GM19438 (cell line): ENCODE measurements around the gene CSNK1A1.
"Not testable (repeated sequence)": the region's sequence is repeated elsewhere in the genome, so short reads cannot be mapped to it uniquely, and the experiment has no call there.

Experiments used
- ATAC-seq: cut with Tn5 transposase; IDR thresholded peaks from one replicate; pipeline ENCODE4 v1.9.1; 2021; ENCODE audit warnings: low read depth; ENCODE audit not compliant: unreplicated experiment

Gene CSNK1A1

DNA sequence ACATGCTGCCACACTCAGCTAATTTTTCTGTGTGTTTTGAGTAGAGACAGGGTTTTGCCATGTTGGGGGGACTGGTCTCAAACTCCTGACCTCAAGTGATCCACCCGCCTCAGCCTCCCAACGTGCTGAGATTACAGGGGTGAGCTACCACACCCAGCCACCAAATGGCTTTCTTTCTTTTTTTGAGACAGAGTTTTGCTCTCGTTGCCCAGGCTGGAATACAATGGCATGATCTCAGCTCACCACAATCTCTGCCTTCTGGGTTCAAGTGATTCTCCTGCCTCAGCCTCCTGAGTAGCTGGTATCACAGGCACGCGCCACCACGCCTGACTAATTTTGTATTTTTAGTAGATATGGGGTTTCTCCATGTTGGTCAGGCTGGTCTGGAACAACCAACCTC, 15.5 kb downstream of the CSNK1A1 start:
- ATAC-seq = not testable (repeated sequence)

DNA sequence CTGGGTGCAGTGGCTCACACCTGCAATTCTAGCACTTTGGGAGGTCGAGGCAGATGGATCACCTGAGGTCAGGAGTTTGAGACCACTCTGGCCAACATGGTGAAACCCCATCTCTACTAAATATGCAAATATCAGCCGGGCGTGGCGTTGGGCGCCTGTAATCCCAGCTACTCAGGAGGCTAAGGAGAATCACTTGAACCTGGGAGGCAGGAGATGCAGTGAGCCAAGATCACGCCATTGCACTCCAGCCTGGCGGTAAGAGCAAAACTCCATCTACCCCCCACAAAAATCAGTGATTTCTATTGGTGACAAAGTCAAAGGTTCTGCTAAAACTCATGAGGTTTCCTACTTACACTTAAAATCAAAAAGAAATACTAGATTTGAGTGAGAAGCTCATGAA, 18.8 kb downstream of the CSNK1A1 start:
- no peak for ATAC-seq

DNA sequence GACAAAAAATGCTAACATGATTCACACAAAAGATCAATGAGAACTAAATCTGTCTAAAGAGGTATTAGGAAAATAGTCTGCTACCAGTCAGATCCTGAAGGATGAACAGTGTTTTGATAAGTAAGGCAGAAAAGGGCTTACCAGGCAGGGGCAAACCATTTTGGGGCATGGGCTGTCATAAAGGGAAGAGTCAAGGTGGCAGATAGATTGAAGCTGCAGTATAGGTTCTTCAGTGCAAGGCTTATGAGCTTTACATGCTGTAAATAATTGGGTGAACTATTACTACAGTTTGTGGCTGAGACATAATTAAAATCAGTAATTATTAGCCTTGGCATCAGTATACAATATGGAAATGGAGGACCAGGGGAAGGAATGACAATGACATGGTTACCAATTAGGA, 21.8 kb downstream of the CSNK1A1 start:
- no peak for ATAC-seq

DNA sequence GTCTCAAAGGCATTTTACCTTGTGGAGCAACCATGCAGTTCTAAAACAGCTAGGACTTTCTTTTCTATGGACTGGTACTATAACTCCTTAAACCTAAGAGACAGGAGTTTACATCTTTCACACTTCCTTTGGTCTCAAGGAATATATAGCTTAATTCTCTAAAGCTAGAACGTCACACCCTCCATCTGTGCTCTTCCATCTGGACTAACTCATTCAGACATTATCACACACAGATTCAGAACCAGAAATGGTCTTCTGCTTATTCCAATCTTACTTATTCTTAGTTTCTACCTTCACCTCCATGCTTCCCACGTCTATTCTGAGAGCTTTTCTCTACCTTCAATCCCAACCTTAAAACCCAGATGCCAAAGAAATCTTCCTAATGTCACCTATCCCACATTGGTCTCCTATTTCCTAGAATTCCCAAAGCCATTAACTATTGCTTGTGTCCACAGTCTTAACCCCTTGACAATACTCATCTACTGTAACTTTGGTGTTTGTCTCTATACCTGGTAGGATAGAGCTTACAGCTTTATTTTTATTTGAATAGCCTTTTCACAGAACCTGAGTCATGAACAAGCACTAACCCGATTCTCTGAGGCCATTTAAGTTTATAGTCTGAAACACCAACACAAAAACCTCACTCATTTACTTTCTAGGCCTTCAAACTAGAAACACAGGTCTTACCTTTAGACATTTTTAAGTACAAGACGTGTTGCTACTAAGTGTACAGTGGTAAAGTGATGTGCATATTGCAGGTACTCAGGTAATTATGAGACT, 22.8 kb downstream of the CSNK1A1 start:
- ATAC-seq = no peak

DNA sequence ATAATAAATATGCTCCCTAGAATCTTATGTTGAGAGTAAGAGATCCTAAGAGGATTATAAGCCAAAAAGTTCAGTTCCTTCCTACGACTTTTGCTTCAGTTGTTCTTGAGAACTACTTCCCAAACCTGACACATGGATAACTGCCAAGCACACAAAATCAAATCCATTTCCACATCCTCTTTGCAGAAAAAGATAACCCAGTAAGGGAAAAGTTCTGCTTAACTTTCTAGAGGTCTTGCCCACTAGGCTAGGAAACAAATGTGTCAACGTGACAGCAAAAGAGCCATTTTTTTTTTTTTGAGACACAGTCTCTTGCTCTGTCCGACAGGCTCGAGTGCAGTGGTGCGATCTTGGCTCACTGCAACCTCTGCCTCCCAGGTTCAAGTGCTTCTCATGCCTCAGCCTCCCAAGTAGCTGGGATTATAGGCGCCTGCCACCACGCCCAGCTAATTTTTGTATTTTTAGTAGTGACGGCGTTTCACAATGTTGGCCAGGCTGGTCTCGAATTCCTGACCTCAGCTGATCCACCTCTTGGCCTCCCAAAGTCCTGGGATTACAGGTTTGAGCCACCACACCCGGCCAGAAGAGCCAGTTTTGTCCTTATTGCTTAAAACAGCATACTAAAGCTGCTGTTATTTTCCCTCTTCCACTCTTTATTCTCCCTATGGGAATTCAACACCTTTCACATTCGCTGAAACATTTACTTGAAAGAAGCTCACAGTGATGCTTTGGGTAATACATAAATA, 24.2 kb downstream of the CSNK1A1 start:
- ATAC-seq = no peak

DNA sequence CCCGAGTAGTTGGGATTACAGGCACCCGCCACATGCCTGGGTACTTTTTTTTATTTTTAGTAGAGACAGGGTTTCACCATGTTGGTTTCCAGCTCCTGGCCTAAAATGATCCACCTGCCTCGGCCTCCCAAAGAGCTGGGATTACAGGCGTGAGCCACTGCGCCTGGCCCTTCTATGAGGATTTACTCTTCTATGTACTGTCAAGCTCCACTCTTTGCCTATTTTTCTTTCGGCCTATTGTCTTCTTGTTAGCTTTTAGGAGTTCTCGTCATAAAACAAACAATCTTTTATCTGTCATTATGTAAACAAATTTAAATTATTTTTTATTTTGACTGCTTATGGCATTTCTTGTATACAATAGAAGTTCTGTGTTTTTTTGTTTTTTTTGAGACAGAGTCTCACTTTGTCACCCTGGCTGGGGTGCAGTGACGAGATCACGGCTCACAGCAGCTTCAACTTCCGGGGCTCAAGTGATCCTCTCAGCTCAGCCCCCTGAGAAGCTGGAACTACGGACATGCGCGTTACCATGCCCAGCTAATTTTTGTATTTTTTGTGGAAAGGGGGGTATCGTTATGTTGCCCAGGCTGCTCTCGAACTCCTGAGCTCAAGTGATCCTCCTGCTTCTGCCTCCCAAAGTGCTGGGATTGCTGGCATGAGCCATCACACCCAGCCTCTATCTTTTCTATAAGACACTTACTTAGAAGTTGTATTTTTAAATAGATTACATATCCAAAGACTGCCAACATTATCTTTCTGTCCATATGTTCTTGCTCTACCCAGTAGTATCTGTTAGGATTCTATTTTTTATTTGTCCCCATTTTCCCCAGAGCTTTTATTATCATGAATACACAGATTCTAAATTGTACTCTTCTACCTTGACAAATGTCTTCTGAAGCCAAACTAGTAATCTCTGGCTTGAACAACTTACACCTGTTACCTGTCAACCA, 29.2 kb downstream of the CSNK1A1 start:
- ATAC-seq = no peak

DNA sequence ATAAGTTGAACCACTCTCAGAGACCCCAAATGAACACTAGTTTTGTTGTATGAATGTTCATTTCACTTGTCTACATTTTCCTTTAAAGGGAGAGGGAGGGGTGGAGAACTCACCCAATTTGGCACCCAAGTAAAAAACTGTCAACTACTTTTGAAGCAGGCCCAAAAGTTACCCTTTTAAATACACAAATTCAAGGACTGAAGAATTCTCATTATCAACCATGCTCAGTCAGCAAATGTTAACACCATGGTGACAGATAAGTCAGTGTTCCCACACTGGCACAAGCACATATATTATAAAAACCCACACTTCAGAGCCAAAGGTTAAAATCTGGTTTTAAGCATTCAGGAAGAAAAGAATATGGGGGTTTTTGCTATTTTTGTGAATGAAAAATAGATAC, 31.6 kb downstream of the CSNK1A1 start:
- ATAC-seq = no peak

DNA sequence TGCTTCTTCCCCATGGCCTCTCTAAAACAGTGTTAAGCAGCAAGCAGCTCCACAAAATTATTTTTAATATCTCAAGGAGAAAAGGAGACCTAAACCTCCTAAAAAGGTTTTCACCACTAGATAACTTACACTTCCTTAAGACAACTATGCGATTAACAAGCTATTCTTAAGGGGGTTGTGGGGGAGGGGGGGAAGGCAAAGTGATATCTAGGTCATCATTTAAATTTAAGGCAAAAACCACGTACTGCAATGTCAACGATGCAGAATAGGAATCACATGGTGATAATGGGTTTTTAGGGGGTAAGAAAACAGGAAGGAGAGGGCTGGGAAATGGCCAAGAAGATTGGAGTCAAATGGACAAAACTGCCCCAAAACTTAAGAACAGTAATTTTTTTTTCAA, 32.6 kb downstream of the CSNK1A1 start:
- ATAC-seq = no peak

DNA sequence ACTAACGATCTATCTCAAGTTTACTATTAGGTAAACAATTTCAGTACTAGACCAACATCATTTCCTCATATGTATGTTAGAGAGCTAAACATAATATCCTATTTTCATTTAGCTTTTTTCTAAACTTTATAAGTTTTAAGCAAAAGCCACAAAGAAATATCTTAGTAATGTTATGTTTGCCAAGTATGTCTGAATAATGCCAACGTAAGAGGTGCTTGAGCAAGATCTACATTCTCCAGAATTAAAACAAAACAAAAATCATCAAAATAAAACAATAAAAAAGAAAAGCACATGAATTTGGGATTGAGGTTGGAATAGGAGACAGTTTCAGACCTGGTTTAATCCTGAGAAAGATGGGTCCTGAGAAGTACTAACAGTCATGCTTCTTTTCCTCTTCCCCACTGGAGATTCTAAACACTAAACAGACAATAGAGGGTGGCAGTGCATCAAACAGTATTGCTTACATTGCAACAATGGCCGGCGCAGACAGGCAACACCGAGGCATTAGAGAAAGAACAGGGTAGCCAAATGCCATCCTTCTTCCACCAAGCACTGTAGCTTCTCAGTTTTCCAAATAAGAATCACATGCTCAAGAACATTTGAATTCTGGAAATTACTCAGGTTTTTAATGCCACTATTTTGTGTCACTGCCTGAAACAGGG, 33.6 kb downstream of the CSNK1A1 start:
- ATAC-seq = no peak

DNA sequence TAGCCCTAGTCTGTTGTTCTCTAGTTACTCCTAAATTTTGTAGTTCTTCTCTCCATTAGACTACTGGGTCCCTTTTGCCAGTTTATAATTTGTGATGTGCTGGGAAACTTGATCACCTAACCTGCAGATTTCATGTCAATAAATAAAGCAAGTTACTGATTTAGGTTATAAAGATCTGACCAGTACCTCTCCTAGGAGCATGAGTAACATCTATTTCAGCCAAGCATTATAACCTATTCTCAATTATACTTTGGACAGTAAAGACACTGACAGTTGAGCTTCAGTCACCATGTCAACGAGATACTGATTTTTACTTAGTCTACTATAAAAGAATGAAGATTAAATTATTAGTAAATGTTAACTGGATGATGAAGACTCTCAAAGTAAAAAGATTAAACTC, 36.7 kb downstream of the CSNK1A1 start:
- ATAC-seq = no peak

DNA sequence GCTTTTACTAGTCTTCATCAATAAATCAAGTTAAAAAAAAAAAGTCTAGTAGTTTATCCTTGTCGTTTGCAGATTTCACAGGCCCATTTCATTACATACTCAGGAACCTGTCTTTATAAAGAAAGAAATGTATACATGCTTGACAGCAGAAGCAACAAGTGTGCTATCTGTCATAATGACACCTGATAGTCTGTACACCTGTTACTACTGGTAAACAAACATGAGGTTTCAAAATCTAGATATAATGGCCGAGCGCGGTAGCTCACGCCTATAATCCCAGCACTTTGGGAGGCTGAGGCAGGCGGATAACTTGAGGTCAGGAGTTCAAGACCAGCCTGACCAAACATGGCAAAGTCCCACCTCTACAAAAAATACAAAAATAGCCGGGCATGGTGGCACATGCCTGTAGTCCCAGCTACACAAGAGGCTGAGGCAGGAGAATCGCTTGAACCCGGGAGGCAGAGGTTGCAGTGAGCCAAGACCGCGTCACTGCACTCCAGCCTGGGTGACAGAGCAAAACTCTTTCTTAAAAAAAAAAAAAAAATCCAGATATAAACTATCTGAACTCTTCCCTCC, 37.8 kb downstream of the CSNK1A1 start:
- ATAC-seq = not testable (repeated sequence)

DNA sequence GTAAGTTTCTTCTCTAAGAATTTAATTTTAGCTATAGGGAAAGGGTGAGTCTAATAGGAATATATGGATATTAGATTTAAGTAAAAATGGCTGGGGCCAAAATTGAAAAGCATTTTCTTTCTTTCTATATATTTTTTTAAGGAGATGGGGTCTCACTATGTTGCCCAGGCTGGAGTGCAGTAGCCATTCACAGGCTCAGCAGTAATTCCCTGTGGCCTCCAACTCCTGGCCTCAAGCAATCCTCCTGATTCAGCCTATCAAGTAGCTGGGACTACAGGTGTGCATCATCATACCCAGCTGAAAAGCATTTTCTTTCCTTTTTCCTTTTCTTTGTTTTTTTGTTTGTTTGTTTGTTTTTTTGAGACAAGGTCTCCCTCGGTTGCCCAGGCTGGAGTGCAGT, 41.1 kb downstream of the CSNK1A1 start:
- no peak for ATAC-seq

DNA sequence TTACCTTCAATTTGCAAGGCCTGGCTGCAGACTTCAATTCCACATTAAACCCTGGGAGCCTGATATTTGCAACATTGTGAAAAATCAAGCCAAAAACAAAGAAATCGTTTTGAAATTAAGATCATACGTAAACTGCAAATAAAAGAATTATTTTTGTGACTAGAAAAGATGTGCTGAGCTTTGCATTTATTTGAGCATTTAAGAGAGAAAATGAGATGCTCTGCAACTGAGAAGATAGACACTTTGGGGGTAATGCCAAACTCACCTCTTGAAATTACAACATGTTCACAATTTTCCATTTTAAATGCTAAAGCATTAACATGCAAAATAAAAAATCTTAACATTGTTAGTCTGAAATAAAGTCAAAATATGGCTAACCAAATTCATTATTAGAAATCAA, 46.6 kb downstream of the CSNK1A1 start:
- ATAC-seq = no peak

DNA sequence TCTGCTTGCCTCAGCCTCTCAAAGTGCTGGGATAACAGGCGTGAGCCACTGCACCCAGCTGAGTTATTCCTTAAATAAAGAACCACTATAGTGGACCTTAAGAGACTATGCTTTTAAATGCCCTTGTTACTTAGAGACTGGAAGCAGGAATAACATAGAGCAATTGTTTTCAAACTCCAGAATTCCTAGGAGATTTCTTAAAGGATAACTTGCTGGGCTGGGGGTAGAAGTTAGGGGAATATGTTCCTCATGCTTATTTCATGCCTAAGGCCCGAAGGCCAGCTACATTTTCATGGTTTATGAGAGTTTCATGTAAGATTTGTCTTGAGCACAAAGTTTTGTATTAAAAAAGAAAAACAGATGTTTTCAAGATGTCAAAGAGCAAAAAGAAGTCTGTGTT, 48.2 kb downstream of the CSNK1A1 start:
- no peak for ATAC-seq

DNA sequence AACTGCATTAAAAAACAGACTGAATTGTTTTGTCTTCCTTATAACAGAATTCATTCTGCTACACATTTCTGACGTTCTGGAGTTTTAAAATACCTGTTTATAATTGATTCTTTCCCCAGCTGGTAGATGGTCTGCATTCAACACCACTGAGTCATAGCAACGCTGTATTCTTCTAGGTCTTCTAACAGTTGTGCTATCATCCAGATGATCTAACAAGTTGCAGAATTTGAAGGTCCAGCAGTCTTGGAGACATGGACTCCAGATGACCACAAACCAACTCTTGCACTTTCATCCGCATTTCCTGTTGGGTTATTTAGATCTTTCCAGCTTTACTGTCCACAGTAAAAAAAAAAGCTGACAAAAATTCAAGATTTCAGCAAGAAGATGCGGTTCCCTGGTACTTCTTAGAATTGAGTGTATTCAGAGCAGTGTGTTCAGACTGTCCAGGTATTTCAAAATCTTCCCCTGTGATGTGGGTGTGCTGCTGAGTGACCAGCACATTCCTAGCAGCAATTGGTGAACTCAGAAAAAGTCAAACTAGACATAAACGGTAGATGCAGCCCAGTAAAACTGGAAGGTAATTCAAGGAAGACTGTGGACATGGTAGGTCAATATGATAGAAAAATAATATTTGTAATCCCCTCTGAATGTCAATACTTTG, 50.2 kb downstream of the CSNK1A1 start:
- no peak for ATAC-seq

DNA sequence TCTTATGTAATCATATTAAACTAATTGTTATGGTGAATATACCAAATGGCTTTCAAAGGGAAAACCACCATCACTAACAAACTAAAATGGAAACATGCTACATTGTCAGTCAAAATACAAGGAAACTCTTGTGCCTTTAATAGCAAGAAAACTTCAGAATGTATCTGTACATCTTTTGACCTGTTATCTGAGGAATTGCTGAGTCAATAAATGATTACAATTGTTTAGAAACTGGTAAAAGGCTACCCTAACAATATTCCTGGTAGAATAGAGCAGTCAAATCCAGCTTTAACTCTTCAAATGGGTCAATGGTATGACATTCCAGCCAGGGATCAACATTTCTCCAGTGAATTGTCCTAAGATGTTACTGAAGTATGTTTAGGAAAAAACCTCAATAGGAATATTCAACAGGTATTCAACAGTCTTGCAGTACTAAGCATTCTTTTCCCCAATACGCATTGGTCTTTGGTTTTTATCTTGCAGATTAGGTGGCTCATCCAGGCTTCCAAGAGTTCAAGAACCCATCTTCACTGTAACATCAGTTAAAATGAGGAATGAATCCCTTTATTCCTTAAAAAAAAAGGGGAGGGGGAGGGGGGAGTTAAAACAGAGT, 52.4 kb downstream of the CSNK1A1 start:
- no peak for ATAC-seq

DNA sequence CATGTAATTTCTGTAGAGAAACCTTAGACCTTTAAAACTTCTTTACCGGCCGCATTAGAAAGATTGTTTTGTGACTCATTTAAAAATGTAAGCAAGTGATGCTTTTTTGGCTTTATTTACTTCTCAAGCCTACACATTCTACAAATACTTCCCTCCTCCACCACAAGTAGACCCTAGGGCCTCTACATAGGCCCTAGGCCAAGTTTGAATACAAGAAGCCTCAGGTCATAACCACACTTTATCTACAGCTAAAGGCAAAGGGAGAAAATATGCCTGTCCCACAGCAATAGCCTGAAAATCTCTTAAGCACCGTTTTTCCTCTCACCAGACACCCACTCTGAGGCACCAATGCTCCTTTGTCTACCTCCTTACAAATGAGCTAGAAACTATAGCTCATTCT, 53.9 kb downstream of the CSNK1A1 start:
- no peak for ATAC-seq

DNA sequence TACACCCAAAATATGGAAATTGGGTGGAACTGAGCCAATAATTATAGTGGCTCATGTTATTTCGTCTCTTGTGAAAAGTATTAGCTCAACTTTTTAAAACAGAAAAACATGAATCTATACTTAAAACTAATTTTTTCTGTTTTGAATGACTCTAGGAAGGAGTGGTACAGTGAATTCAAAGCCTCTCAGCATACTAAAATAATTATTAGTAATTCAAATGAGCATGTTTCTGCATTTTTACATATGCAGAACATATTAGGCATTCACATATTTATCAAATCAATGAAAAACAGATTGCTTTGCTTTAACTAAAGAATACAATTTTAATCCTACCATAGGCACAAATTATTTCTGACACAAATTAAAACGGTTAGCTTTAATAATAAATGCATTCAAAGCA, 54.3 kb downstream of the CSNK1A1 start:
- no peak for ATAC-seq

DNA sequence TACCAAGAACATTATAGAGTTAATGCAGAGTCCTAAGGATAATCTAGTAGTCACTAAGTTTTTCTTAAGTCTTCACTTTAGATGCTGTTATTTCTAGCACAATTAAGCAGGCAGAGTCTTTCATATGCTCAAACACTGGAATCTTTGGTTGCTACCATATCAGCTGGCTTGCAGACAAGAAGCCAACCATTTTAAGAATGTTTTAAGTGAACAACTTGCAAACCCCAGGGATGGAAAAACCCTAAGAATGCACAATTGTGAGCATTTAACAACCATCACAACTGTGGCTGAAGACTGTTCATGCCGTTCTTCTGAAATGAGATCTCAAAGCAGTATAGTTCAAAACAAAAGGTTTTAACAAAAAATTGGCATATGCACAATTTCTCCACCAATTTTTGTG, 55.1 kb downstream of the CSNK1A1 start:
- ATAC-seq = no peak
